Fibroblast of skin of scalp (primary cell): ENCODE results near the gene CIPC.
A peak's percentile ranks its signal among the peaks of the same experiment; 100 is the strongest.

Source experiments
- DNase-seq: peaks from one replicate; pipeline ENCODE4 v3.0.0-alpha.2; 2013

CIPC gene

DNA sequence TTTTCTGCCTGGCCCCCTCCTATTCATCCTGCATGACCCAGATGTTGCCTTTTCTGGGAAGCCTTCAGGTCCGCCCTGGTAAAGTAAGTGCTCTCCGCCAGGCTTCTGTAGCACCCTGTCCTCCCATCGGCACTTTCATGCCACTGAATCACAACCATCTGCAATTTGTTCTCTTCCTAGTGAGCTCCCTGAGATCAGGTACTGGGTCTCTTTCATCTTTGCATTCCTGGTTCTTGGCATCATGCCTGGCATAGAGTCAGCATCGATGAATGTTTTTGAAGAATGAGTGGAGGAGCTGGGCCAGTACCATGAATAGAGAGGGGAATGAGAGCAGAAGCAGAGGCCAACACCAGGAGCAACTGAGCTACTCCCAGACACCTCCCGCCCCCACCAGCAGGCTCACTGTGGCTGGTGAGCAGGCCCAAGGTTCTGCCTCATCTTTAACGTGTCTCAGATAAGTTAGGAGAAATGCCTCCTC, 30.4 kb downstream of the CIPC start:
- no peak for DNase-seq

DNA sequence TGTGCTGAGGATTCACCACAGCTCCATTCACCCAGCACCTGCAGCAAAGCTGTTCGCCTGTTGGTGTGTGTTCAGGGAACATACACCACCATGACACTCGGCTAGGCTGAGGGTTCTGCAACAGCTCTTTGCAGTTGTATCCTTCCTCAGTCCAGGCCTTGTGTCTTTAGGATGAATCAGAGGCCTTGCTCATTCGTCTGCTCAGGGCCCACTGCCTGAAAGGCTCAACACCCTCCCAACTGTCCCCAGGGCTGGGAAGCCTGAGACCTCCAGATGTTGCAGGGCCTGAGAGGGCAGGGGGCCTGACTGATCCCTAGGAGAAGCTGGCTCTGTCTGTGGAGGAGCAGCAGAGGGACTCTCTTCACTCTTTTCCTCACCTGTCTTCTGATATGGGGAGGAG, 32.3 kb downstream of the CIPC start:
- no peak for DNase-seq

DNA sequence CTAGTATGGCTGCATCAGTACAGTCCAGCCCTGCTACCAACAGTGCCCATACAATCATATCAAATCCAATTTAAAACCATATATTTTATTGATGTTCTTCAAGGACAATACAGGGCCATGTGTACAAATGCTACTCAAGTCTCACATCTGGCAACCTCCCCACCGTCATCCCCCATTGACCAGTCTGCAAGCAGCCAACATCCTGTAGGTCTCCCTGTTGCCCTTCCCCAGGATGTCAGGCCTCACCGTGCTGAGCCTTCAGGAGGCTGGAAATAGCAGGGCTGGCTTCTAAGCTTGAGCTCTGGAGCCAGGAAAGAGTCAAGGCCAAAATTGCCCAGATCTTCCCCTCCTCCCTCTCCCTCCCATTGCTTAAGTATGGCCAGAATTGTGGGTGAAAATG, 33.1 kb downstream of the CIPC start:
- no peak for DNase-seq

DNA sequence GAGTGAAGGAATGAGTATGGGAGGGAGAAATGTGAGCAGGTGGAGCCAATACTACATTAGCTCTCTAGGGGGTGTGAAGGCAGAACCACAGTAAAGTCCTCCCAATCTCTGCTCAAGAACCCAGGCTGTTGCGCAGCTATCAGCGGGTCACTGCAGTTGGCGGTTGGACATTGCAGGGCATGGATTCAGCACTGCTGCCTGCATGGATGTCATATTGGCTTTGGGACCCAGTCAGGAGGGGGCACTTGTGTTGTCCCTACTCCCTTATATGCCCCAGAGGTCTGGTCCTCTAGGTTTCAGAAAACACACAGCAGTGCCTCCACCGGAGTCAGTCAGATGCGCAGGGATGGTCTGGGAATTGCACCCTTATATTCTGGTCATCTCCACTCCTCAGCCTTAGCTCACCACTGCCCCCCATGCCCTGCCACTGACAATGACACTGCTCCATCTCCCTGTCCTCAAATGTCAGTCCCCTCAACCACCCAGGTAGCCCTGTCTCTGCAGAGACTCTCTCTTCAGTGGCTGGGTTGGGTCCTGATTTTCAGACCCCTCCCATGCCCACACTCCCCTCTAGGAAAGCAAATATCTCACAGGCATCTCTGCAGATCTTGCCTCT, 33.9 kb downstream of the CIPC start:
- no peak for DNase-seq

DNA sequence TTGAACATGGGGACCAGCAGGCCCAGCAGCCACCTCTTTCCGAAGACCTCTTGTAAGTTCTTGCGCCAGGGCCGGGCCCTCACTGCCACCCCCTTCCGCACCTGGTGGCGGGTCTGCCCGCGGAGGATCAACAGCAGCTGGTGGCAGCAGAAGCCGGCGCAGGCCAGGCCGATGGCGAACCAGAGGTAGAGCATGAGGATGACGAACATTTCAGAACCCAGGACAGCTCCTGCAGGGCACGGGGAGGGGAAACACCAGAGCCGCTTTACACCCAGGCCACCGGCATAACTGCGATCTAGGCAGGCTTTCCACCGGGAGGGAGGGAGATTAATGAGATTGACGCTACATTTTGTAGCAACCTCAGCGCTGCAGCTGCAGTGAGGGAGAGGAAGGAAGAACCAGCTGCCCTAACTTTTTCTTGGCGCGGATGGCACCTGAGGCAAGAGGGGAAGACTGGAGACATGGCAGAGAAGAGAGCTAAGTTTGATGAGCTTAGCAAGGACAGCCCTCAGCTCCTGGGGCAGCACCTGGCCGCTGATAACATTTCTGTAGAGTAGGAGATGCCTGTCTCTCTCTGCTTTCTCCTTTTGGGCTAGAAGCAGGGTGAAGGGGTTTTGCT, 35.8 kb downstream of the CIPC start:
- peak; percentile 71 for DNase-seq

DNA sequence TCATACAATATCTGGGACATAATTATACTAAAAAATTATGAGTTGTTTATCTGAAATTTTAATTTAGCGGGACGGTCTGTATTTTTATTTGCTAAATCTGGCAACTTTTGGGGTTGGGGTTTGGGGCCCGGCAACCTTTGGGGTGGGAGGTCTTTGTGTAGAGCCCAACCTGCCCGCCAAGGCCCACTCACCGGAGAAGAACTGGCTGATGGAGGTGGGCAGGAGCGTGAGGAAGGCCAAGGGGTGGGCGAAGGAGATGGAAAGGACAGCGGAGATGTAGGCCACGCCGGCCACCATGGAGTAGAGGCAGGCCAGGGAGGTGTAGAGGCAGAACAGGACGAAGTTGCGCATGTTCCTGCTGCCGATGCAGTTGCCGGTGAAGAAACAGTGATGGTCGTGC, 41.0 kb downstream of the CIPC start:
- DNase-seq: no peak

DNA sequence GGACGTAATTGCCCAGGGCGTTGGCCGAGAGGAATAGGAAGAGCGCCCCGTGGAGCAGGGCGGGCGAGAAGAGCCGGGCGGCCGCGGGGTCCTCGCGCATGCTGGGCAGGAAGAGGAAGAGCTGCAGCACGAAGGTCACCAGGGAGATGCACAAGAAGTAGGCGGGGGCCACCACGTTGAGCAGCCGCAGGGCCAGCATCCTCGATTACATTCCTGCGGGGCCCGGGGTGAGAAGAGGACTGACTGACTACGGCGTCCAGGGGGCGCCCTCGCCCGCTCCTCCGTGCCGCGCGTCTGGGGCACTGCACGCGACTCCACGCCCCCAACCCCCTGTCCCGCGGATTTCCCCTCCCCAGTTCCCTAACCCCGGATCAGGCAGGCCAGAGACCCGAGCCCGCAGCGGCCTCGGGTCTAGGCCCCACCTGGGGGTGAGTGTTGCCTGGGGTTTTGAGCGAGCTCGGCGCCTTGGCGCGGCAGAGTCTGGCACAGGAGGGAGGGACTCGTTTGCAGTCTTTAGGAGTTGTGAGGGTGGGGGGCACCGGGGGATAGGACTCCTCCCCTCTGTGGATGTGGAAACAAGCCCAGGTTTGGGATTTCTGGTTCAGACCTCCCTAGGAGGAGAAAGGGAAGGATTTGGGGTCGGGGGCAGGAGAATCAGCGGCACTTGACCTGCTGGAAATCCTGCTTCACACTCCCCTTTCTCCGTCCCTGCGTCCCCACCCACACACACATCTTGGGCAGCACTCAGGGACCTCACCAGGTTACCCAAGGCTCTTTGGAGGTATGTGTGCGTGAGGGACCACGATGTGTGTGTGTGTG, 41.7 kb downstream of the CIPC start:
- peak; percentile 41 for DNase-seq

DNA sequence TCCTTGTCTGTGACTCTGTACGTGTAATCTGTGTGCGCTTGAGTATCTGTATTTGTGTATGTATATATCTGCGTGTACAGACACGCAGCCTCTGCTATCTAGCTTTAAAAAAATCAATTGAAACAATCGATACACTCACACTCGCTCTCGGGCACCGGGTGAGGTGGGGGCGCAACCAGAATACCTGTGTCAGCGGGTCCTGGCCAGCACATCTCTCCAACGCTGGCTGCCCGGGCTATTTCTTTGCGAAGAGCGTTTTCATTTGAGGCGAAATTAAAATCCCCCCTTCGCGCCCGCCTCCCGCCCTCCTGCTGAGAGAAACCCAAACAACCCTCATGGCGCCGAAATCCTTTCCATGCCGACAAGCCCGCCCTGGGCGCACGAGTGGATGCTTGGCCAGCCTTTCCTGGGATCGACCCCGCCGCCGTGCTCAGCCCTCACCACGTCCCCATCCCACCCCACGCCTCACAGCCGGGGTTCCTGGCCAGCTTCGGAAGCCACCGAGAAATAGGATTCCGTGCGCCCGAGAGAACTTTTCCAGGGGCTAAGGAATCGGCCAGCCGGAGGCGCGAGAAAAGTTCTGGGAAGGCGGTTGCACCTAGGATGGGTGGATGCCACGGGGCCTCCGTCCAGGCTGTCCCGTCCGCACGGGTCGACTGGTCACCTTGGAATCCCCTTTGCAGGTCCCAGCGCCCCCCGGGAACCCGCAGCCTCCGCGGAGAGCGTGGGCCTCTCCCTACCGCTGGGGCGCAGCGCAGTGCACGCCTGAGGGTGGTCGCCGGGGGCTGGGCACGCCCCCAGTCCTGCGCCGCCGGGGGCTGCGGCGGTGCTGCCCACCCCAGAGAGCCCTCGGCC, 42.5 kb downstream of the CIPC start:
- no peak for DNase-seq

DNA sequence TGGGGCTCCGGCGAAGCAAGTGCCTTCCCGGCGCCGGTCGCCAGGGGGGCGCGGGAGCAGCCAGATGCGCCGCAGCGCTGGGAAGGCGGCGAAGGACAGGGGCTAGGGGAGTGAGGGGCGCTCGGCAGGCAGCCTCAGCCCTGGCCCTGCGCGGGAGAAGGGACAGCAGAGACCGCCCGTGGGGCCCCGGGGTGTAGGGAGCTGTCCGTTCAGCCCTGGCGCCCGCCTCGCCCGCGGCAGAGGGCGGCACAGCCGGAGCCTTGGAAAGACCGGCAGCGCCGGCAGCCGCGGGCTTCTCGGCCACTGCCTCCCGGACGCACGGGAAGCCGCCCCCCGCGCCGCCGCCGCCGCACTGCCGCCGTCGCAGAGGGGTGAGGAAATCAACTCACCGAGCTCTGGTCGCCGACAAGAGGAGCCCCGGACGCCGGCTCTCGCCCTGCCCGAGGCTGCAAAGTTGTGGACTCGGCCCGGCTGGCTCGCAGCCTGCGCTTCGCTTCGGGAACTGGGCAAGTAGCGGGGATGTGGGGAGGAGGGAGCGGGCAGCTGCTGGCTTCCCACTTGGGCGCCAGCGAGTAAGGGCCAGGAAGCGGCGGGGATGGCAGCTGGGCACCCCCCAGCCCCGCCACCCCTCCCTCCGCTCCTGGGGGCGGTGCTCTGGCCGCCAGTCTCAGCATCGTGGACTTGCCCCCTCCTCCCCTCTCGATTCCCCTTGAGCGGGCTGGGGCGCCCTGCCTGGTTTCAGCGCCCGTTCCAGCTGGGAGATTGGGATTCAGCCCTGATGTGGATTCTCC, 43.4 kb downstream of the CIPC start, which contains the start of gene ZDHHC22:
ZDHHC22 (minus strand) TSS at position 578 of the 791 bp plus-strand sequence. CDS start 2,053 bp downstream, outside the sequence.
- DNase-seq: peak; percentile 30

DNA sequence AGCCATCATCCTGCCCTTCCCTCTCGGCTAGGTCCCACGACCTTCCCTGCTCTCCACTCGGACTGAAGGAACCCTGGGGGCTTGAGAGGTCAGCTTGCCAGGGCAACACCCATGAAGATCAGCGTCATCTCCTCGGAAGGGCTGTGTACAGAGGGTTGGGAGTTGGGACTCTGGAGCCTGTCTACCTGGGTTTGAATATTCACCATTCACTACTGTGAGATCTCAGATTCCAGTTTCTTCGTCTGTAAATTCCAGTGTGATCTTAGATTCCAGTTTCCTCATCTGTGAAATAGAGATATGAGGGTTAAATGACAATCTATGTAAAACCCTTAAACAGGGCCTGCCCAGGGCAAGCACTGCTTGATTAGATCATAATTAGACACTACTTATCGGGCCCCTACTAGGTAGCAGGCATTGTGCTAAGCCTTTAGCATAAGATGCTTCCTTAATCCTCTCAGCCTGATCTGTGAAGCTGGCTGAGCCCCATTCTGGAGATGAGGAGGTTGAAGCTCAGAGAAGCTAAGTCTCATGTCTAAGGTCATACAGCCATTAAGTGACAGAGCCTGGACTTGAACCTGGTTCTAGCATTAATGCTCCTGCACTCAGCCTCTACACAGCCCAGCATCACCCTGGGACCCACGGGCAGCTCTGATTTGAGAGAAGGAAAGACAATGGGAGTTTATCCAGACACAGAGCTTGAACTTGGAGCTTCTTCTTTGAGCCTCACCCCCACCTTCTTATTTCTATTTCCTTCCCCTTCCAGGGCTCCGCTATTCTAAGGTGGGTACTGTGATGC, 44.1 kb downstream of the CIPC start:
- no peak for DNase-seq

DNA sequence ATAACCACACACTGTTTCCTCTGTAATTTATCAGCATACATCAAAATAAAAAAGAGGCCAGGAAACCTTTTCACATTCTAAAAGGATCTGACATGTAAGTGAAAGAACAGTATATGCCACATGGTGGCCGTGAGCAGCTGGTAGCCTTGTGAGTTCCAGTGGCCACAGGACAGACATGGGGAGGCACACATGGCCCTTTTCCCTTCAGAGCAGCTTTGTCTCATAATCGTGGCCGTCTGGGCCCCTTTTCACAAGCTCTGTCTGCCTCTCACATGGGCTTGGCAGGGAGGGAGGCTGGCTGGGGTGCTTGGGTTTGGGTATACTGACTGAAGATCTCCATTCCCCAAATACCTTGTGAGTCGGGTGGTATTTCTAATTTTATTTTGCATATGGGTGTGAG, 45.0 kb downstream of the CIPC start:
- DNase-seq: no peak

DNA sequence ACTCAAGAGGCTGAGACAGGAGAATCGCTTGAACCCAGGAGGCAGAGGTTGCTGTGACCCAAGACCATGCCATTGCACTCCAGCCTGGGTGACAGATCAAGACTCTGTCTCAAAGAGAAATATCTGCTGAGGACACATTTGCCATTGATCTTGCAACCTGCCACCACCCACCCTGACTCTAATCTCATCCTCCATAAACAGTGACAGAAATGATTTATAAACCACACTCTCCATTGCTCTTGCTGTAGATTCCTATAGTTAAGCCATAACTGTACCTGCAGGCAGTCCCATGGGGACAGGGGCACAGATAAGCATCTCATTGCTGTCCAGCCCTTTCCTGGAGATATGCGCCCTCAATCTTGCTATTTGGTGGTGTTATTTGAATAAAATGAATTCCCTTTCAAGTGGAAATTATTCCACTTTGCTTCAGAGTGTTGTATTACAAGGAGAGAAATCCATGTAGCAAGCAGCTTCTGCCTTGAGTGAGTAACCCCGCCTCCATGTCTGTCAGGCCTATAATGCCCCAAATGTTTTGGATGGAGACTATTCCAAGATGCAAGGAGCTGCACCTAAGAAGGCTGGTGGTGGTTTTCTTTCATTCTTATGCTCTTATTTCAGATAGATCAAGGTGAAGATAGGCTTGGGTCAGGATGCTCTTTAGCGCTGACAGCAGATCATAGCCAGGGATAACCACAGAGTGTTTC, 46.5 kb downstream of the CIPC start:
- no peak for DNase-seq

DNA sequence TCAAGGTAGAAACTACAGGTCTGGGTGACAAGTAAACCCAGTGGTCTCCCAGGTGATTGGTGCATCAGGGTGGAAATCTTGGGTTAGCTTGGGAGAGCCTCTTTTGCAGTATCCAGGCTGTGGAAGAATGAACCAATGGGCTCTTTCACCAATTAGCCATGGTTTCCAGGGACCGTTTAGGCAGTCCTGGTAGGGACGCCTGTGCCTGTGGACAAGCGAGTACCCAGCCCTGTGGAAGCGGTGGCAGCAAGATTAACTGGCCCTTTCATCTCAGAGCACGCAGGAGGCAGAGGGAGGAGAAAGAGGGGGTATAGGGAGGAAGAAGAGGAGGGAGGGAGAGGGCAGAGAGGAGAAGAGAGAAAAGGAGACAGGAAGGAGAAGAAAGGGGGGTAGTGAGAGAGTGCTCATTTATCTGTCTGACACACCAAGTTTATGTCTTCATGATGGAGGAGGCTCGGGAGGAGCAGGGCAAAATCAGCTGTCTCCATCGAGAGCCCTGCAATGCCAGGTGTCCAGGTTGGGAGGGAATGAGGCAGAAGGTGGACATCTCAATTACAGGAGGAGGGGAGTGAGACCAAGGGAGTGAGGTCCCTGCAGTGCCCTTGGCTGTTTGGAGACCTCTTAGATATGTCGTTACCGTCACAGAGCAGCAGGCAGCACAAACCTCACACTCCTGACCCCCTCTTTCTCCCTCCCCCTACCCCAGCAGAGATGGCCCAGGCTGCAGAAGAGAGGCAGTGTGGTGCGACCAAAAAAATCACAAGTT, 48.1 kb downstream of the CIPC start:
- DNase-seq: no peak

DNA sequence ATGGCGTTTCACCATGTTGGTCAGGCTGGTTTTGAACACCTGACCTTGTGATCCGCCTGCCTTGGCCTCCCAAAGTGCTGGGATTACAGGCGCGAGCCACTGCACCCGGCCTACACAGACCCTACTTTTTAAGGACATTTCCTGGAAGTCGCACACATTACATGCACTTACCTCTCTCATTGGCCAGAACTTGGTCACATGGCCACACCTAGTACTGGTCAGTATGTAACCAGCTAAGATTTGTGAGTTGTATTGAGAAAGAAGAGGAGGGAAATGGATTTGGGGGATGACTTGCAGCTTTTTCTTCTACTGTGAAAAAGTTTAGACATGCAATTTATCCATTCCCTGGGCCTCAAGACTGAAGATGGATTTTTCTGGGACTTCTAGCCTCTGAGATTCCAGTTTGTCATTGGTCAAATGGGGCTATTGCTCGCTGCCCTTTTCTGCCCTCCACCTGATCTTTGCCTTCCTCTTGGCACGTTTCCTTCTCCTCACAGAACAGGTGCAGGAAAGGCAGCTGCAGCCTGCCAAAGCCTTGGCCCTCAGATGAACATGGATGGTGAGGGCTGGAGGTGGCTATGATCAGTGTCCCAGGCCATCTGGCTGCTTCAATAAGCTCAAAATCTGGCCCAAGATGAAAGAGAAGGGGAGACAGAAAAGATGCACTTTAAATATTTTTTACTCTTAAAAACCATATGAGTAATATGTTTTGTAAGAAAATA, 50.6 kb downstream of the CIPC start:
- no peak for DNase-seq

DNA sequence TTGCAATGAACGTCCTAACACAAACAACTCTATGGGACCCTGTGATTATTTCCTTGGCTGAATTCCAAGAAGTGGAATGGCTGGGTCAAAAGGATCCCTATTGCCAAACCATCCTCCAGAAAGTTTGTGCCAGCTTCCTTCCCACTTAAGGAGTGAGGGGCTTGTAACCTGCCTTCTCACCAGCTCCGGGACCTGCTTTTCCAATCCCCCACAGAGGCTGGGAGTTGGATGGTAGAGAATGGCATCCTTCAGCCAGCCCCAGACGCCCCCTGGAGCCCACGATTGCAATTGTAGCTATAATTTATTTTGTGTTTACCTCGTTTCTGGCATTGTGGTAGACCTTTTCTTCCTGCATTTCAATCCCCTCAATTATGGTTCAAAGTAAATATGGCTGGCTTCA, 53.2 kb downstream of the CIPC start:
- no peak for DNase-seq

DNA sequence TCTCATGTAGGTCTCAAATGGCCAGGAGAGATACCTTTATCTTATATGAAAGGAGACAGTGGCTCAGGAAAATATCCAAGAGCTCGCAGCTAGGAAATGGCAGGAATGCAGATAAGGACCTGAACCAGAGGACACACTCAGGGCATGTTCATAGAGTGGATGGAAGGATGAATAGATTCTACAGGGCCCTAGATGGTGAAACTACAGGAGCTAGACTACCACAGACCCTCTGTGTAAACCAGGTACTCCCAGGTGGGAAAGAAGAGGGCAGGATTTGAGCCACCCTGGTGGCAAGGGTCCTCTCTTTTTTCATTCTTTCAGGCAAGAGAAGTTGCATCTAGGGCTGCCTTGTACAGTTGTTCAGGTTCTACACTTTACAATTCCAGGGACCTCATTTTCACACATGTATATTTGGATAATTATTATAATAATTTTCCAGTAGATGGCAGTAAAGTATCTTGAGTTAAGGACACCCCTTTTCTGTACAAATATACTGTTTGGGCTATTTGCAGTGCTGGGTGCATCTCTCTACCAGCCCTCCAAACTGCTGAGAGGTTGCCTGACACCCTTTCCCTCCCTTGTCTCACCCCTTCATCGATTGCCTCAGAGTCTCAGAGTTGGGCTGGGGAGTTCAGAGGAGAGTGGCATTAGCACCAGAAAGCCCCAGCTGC, 54.0 kb downstream of the CIPC start:
- peak; percentile 21 for DNase-seq

DNA sequence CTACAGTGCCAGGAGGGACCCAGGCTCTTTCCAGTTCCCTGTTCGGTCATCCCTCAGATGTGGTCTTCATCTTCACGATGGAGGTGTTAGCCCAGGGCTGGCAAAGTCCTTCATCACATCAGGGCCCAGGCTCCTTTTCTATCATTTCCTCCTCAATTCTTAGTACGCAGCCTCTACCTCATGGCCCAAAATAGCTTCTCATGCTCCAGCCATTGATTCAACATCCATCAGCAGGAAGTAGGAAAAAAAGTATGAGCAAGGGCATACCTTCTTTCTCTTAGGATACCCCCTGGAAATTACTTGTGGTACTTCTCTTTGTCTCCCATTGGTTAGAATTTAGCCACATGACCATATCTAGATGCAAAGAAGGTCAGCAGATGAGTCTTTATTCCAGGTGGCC, 55.7 kb downstream of the CIPC start:
- no peak for DNase-seq

DNA sequence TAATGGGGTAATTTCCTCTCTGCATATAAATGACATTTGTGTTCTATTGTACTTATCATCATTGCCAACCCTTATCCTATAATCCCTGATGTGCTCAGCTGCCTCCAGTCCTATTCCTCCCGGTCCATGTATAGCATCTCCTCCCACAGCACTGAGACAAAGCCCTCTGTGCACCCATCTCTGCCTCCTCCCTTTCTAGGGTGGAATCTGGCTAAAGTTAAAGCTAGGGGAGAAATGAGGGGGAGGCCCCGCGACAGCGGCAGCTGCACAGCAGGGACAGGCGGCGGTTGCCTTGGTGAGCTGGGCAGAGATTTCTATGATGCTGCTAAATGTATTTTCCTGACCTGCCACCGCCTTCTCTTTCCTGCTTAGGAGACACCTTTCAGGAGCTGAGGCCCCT, 56.4 kb downstream of the CIPC start:
- no peak for DNase-seq
